Activated T-helper 1 cell treated with anti-CD3 and anti-CD28 coated beads, Interleukin-12 subunit alpha, Interleukin-12 subunit beta, Interleukin-2, Interleukin-4 antibody, amounts not matched to agents 30 ng/mL and 10 ng/mL and 1 ng/mL, durations not matched to agents 14 hours and 24 hours and 36 hours (primary cell): Measurements from ENCODE around the gene CCDC50. TPM values are rescaled to one million over a fixed set of nuclear protein-coding genes. Genes with fewer than 3 reads are reported as not detected.

Experiments used
- DNase-seq: peaks from one replicate; pipeline ENCODE4 v3.0.0; 2021; ENCODE audit warnings: low spot score
- H3K27ac Mint-ChIP-seq: one replicate; pipeline ENCODE4 v1.8.0; 2021; ENCODE audit warnings: mild to moderate bottlenecking, mixed read lengths
- H3K27me3 Mint-ChIP-seq: one replicate; pipeline ENCODE4 v1.8.0; 2022; ENCODE audit warnings: mild to moderate bottlenecking, moderate library complexity, mixed read lengths; ENCODE audit not compliant: insufficient read depth
- H3K36me3 Mint-ChIP-seq: one replicate; pipeline ENCODE4 v1.8.0; 2021; ENCODE audit warnings: low read depth, mixed read lengths
- H3K4me1 Mint-ChIP-seq: one replicate; pipeline ENCODE4 v1.8.0; 2021; ENCODE audit warnings: low read depth, mixed read lengths
- H3K4me3 Mint-ChIP-seq: one replicate; pipeline ENCODE4 v1.8.0; 2021; ENCODE audit warnings: mild to moderate bottlenecking, moderate library complexity, mixed read lengths
- H3K9me3 Mint-ChIP-seq: one replicate; pipeline ENCODE4 v1.8.0; 2021; ENCODE audit warnings: mixed read lengths
- intact Hi-C: fragments of 100-400 bp; cut with micrococcal nuclease; formaldehyde crosslinking; loops from one replicate; pipeline ENCODE4 v1.15.1; 2024
- total RNA-seq: library from RNA; stranded (reverse); gene quantifications from 2 replicates; pipeline ENCODE4 v1.2.3, GENCODE V29; 2022

Gene CCDC50
- total RNA-seq, 1 donor from 2014 or later = 36.1 TPM

GRCh38 chr3:191360620-191361019 lies 31.4 kb downstream of the CCDC50 start:
- Mint-ChIP-seq H3K36me3 (peaks cover 11% of the 10 kb centered on the region), H3K27ac (no peak overlapping the region), H3K9me3 (no peaks in the 10 kb centered on the region), H3K4me1 (peaks cover 17% of the 10 kb centered on the region), H3K4me3 (no peak overlapping the region), H3K27me3 (no peaks in the 10 kb centered on the region)
- no peak for DNase-seq
- intact Hi-C loops = no loop called here

DNA sequence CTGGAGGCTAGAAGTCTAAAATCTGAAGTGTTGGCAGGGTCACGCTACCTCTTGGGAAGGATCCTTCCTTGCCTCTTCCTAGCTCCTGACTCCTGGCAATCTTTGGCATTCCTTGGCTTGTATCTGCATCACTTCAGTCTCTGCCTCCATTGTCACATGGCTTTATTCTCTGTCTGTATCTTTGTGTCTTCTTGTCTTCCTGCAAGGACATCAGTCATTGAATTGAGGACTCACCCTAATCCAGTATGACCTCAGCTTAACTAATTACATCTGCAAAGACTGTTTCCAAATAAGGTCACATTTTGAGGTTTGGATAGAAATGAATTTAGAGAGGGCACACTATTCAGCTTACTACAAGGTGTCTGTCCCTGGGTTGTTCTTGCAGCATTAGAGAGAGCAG lies 32.3 kb downstream of the CCDC50 start:
- H3K4me3 Mint-ChIP-seq = no peak overlapping the region
- peaks cover 17% of the 10 kb centered on the region for H3K4me1 Mint-ChIP-seq
- no peaks in the 10 kb centered on the region for H3K27me3 Mint-ChIP-seq
- peaks cover 11% of the 10 kb centered on the region for H3K36me3 Mint-ChIP-seq
- no peak for DNase-seq
- intact Hi-C loops = no loop called here
- no peaks in the 10 kb centered on the region for H3K9me3 Mint-ChIP-seq
- H3K27ac Mint-ChIP-seq = no peak overlapping the region

GRCh38 chr3:191362037-191362436 lies 32.8 kb downstream of the CCDC50 start:
- Mint-ChIP-seq H3K36me3 (peaks cover 11% of the 10 kb centered on the region), H3K27ac (no peak overlapping the region), H3K4me1 (peaks cover 17% of the 10 kb centered on the region), H3K4me3 (no peak overlapping the region), H3K27me3 (no peaks in the 10 kb centered on the region), H3K9me3 (no peaks in the 10 kb centered on the region)
- intact Hi-C loops = no loop called here
- DNase-seq = no peak

GRCh38 chr3:191362524-191363090 lies 33.4 kb downstream of the CCDC50 start:
- Mint-ChIP-seq H3K9me3 (no peaks in the 10 kb centered on the region), H3K27ac (no peak overlapping the region), H3K4me1 (peaks cover 17% of the 10 kb centered on the region), H3K27me3 (no peaks in the 10 kb centered on the region), H3K36me3 (peaks cover 11% of the 10 kb centered on the region), H3K4me3 (no peak overlapping the region)
- DNase-seq = no peak
- intact Hi-C loops = no loop called here

DNA sequence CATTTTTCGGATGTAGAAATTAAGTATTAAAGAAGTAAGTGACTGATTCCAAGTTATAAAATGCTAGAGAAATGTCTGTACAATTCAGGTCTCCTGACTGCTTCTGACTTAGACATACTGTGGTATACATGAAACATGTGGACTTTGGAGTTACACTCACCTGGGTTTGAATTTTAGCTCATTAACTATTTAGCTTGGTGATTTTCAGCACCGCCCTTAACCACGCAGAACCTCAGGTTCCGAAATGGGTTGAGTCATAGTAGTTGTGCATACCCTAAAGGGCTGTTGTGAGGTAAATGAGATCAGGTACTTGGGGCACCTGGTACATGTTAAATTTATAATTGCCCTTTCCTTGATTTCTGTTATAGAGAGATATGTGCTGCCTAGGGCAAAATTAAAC lies 34.0 kb downstream of the CCDC50 start:
- Mint-ChIP-seq H3K36me3 (peaks cover 11% of the 10 kb centered on the region), H3K4me1 (peaks cover 15% of the 10 kb centered on the region), H3K4me3 (no peak overlapping the region), H3K9me3 (no peaks in the 10 kb centered on the region), H3K27me3 (no peaks in the 10 kb centered on the region), H3K27ac (no peak overlapping the region)
- intact Hi-C loops = no loop called here
- DNase-seq = no peak

- no peaks in the 10 kb centered on the region for H3K9me3 Mint-ChIP-seq
- intact Hi-C loops = no loop called here
- H3K27me3 Mint-ChIP-seq = no peaks in the 10 kb centered on the region
- H3K27ac Mint-ChIP-seq = no peak overlapping the region
- DNase-seq = no peak
- H3K4me1 Mint-ChIP-seq = no peaks in the 10 kb centered on the region
- H3K36me3 Mint-ChIP-seq = peaks cover 2% of the 10 kb centered on the region
- H3K4me3 Mint-ChIP-seq = no peak overlapping the region
Observed at GRCh38 chr3:191366675-191367074, 37.5 kb downstream of the CCDC50 start.

- peaks cover 2% of the 10 kb centered on the region for H3K36me3 Mint-ChIP-seq
- no peaks in the 10 kb centered on the region for H3K27me3 Mint-ChIP-seq
- H3K27ac Mint-ChIP-seq = no peak overlapping the region
- H3K4me1 Mint-ChIP-seq = no peaks in the 10 kb centered on the region
- intact Hi-C loops = no loop called here
- H3K9me3 Mint-ChIP-seq = no peaks in the 10 kb centered on the region
- no peak for DNase-seq
- no peak overlapping the region for H3K4me3 Mint-ChIP-seq
Observed at GRCh38 chr3:191368755-191369615, 39.8 kb downstream of the CCDC50 start.

DNA sequence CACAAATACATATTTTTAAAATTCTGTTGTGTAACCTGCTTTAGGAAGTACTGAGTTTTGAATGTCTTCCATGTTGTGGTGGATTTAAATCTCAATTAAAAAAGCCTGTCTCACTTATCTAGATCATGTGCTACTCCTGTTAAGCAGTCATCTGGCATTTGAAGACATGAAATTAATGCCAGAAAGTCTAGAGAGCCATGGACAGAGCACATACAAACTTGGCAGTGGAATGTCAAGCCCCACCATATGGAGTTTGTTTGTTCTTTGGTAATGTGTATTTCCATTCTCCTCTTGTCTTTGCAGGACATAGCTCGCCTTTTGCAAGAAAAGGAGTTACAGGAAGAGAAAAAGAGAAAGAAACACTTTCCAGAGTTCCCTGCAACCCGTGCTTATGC lies 40.4 kb downstream of the CCDC50 start:
- no peak overlapping the region for H3K4me3 Mint-ChIP-seq
- DNase-seq = no peak
- intact Hi-C loops = no loop called here

DNA sequence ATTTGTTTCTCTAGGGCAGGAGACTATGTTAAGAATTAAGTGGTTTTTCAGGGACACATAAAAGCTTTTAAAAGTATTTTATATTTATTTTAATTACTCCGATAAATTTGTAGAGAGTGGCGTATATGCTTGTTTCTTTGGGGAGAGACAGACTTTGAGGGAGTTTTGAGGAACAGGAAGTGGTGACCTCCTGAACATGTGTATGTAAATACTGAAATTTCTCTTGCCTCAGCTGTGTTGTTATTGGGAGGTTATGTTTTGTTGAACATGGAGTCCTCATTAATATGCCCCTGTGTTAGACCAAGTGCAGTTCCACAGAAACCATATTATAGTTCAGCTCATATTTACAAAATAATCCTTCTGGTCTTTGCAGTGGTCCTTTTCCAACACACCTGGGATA lies 42.9 kb downstream of the CCDC50 start:
- DNase-seq = no peak
- H3K4me3 Mint-ChIP-seq = no peak overlapping the region
- H3K9me3 Mint-ChIP-seq = no peaks in the 10 kb centered on the region
- intact Hi-C loops = no loop called here
- H3K4me1 Mint-ChIP-seq = no peaks in the 10 kb centered on the region
- H3K27me3 Mint-ChIP-seq = no peaks in the 10 kb centered on the region
- H3K27ac Mint-ChIP-seq = no peak overlapping the region
- peaks cover 7% of the 10 kb centered on the region for H3K36me3 Mint-ChIP-seq

More for the DNA sequence above, 40.4 kb downstream of the CCDC50 start:
- Mint-ChIP-seq H3K9me3 (no peaks in the 10 kb centered on the region), H3K36me3 (peaks cover 2% of the 10 kb centered on the region), H3K4me1 (no peaks in the 10 kb centered on the region), H3K27ac (no peak overlapping the region), H3K27me3 (no peaks in the 10 kb centered on the region)

GRCh38 chr3:191373327-191373726 lies 44.1 kb downstream of the CCDC50 start:
- H3K4me3 Mint-ChIP-seq = no peak overlapping the region
- H3K4me1 Mint-ChIP-seq = peaks cover 2% of the 10 kb centered on the region
- H3K9me3 Mint-ChIP-seq = no peaks in the 10 kb centered on the region
- DNase-seq = no peak
- intact Hi-C loops = no loop called here
- H3K36me3 Mint-ChIP-seq = peaks cover 7% of the 10 kb centered on the region
- no peak overlapping the region for H3K27ac Mint-ChIP-seq
- H3K27me3 Mint-ChIP-seq = no peaks in the 10 kb centered on the region

DNA sequence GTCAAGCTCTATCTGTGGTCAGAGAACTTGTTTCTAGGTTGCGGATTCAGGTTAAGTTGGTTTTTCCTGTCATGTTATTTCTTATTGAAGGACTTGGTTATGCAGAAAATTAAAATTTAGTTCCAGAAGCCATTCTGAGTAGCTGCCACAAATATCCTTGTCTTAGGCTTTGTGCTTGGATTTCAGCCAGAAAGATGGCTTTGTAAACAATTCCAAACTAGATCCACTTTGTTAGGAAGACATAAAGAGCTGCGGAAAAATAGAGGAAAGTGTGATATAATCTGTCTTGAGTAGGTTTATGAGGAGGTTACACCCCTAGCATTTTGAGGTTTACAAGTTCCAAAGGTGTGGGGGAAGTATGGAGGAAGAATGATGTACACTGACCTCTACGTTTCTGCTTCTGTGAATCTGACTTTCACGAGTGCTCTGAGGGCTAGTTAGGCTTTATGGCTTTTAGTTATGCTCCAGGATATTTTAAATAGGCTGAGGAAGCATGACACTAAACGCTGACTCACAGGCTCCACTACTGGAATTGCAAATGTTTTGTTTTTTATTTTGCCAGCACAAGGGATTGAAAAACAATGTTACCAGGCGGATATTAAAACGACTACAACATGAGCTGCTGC lies 47.4 kb downstream of the CCDC50 start:
- peaks cover 9% of the 10 kb centered on the region for H3K4me1 Mint-ChIP-seq
- H3K36me3 Mint-ChIP-seq = peaks cover 12% of the 10 kb centered on the region
- intact Hi-C loops = loop anchor here (5.0 kb wide), 1 partner anchor 39 kb away; no protein-coding TSS in a partner anchor
- no peak overlapping the region for H3K4me3 Mint-ChIP-seq
- DNase-seq = no peak
- no peaks in the 10 kb centered on the region for H3K9me3 Mint-ChIP-seq
- H3K27me3 Mint-ChIP-seq = no peaks in the 10 kb centered on the region
- no peak overlapping the region for H3K27ac Mint-ChIP-seq

GRCh38 chr3:191378142-191378812 lies 49.1 kb downstream of the CCDC50 start:
- Mint-ChIP-seq H3K9me3 (no peaks in the 10 kb centered on the region), H3K36me3 (peaks cover 13% of the 10 kb centered on the region), H3K4me1 (peaks cover 9% of the 10 kb centered on the region), H3K4me3 (no peak overlapping the region), H3K27ac (no peak overlapping the region), H3K27me3 (no peaks in the 10 kb centered on the region)
- intact Hi-C loops = loop anchor here (5.0 kb wide), 1 partner anchor 41 kb away; no protein-coding TSS in a partner anchor
- DNase-seq = no peak

DNA sequence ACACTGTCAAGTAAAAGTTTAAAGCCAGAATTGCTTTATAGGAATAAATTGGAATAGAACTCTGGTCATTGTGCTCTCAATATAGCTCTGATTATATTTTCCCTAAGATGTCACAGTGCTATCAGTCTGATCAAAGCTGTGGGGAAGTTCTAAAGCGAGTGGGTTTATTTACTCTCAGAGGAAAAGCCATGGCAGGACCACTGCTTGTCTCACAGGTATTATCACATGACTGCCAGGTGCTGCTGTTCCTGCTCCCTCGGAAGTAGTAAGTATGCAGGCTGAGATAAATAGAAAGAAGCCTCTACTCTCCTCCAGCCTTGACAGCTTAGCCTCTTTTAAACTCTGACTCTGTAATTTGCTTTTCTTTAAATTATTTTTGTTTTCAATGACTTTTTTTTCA lies 50.3 kb downstream of the CCDC50 start:
- Mint-ChIP-seq H3K36me3 (peaks cover 13% of the 10 kb centered on the region), H3K4me3 (no peak overlapping the region), H3K27me3 (no peaks in the 10 kb centered on the region), H3K9me3 (no peaks in the 10 kb centered on the region), H3K4me1 (peaks cover 9% of the 10 kb centered on the region), H3K27ac (no peak overlapping the region)
- DNase-seq = no peak
- intact Hi-C loops = loop anchor here (5.0 kb wide), 1 partner anchor 42 kb away; no protein-coding TSS in a partner anchor
